Loucy (cell line): Measurements from ENCODE around the gene RAPH1.
A peak's percentile ranks its signal among the peaks of the same experiment; 100 is the strongest.

Experiments used
- H2AFZ ChIP-seq: fragments of 200-600 bp; sonication (generic); 2 replicates; pipeline ENCODE4 v1.6.0; 2016; ENCODE audit warnings: antibody characterized with exemption, mild to moderate bottlenecking, low read length, moderate library complexity
- H3F3A ChIP-seq: fragments of 200-600 bp; 2 replicates; pipeline ENCODE4 v1.6.0; 2016; ENCODE audit warnings: antibody characterized with exemption, low read depth, mild to moderate bottlenecking
- H3K27me3 ChIP-seq: fragments of 200-600 bp; sonication (generic); 2 replicates; pipeline ENCODE4 v1.6.1; 2014; ENCODE audit warnings: low read length, mild to moderate bottlenecking; ENCODE audit not compliant: insufficient read depth, poor library complexity, severe bottlenecking
- H3K36me3 ChIP-seq: fragments of 200-600 bp; sonication (generic); 2 replicates; pipeline ENCODE4 v1.6.1; 2016; ENCODE audit warnings: low read length; ENCODE audit not compliant: insufficient read depth
- H3K4me1 ChIP-seq: fragments of 200-600 bp; sonication (generic); 2 replicates; pipeline ENCODE4 v1.5.1; 2014; ENCODE audit warnings: low read length, mild to moderate bottlenecking; ENCODE audit not compliant: insufficient read depth, poor library complexity, severe bottlenecking
- H3K4me2 ChIP-seq: fragments of 200-600 bp; sonication (generic); 2 replicates; pipeline ENCODE4 v1.6.0; 2014; ENCODE audit warnings: antibody characterized with exemption, low read length, low read depth, mild to moderate bottlenecking; ENCODE audit not compliant: poor library complexity, severe bottlenecking
- H3K4me3 ChIP-seq: fragments of 200-600 bp; sonication (generic); 2 replicates; pipeline ENCODE4 v1.5.1; 2014; ENCODE audit warnings: low read length, mild to moderate bottlenecking, mixed read lengths; ENCODE audit not compliant: poor library complexity, severe bottlenecking
- H3K79me2 ChIP-seq: fragments of 200-600 bp; sonication (generic); 2 replicates; pipeline ENCODE4 v1.6.1; 2014; ENCODE audit warnings: low read length; ENCODE audit not compliant: insufficient read depth
- H3K9ac ChIP-seq: fragments of 200-600 bp; sonication (generic); 2 replicates; pipeline ENCODE4 v1.6.0; 2014; ENCODE audit warnings: mild to moderate bottlenecking, low read depth, low read length, moderate library complexity; ENCODE audit not compliant: poor library complexity, severe bottlenecking
- H3K9me2 ChIP-seq: fragments of 200-600 bp; sonication (generic); replicated peaks from 2 replicates; pipeline ENCODE4 v1.6.1; 2016; ENCODE audit warnings: low read depth, low read length, mixed read lengths
- H3K9me3 ChIP-seq: fragments of 200-600 bp; sonication (generic); 2 replicates; pipeline ENCODE4 v1.6.1; 2014; ENCODE audit warnings: mild to moderate bottlenecking, antibody characterized with exemption, low read length, low read depth; ENCODE audit not compliant: insufficient read depth
- H4K20me1 ChIP-seq: fragments of 200-600 bp; sonication (generic); 2 replicates; pipeline ENCODE4 v1.6.0; 2014; ENCODE audit warnings: antibody characterized with exemption, low read length, mild to moderate bottlenecking; ENCODE audit not compliant: insufficient read depth, poor library complexity, severe bottlenecking
- EZH2phosphoT487 ChIP-seq: fragments of 200-600 bp; IDR thresholded peaks from 2 replicates; pipeline ENCODE4 v1.6.1; 2018; ENCODE audit warnings: antibody characterized with exemption, mild to moderate bottlenecking, moderate library complexity, borderline replicate concordance
- TF ChIP-seq, protein P1 (sequence below): fragments of 200-600 bp; sonication (generic); conservative IDR thresholded peaks from 2 replicates; pipeline ENCODE4 v1.5.1; 2014; ENCODE audit warnings: mild to moderate bottlenecking, antibody characterized with exemption, low read length

Gene RAPH1

DNA sequence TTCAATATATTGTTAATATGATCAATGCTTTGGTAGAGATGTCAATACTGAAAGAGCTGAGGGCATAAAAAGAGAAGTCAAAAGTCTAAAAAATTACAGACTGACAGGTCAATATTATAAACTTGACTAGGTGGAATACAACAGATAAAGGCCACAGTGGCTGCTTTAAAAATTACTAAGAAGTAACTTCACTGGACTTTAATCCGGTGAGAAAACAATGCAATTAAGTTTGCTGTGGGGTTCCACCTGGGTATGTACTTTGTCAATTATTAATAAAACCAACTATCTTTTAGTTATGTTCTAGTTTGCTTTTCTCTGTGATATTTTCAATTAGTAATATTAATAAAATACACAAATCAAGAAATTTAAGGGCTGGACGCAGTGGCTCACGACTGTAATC lies 44.7 kb downstream of the RAPH1 start:
- H3K36me3 ChIP-seq = no peaks in the 10 kb centered on the region
- TF ChIP-seq, protein P1, sequence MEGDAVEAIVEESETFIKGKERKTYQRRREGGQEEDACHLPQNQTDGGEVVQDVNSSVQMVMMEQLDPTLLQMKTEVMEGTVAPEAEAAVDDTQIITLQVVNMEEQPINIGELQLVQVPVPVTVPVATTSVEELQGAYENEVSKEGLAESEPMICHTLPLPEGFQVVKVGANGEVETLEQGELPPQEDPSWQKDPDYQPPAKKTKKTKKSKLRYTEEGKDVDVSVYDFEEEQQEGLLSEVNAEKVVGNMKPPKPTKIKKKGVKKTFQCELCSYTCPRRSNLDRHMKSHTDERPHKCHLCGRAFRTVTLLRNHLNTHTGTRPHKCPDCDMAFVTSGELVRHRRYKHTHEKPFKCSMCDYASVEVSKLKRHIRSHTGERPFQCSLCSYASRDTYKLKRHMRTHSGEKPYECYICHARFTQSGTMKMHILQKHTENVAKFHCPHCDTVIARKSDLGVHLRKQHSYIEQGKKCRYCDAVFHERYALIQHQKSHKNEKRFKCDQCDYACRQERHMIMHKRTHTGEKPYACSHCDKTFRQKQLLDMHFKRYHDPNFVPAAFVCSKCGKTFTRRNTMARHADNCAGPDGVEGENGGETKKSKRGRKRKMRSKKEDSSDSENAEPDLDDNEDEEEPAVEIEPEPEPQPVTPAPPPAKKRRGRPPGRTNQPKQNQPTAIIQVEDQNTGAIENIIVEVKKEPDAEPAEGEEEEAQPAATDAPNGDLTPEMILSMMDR = no peak
- TF ChIP-seq EZH2phosphoT487 = no peak
- no peaks in the 10 kb centered on the region for H3K27me3 ChIP-seq
- H3K9ac ChIP-seq = no peak overlapping the region
- no peaks in the 10 kb centered on the region for H3F3A ChIP-seq
- no peaks in the 10 kb centered on the region for H3K79me2 ChIP-seq
- H2AFZ ChIP-seq = no peak overlapping the region
- H3K4me2 ChIP-seq = no peak overlapping the region
- H4K20me1 ChIP-seq = no peaks in the 10 kb centered on the region
- no peaks in the 10 kb centered on the region for H3K9me2 ChIP-seq
- no peak overlapping the region for H3K4me3 ChIP-seq
- no peaks in the 10 kb centered on the region for H3K9me3 ChIP-seq
- H3K4me1 ChIP-seq = no peaks in the 10 kb centered on the region

DNA sequence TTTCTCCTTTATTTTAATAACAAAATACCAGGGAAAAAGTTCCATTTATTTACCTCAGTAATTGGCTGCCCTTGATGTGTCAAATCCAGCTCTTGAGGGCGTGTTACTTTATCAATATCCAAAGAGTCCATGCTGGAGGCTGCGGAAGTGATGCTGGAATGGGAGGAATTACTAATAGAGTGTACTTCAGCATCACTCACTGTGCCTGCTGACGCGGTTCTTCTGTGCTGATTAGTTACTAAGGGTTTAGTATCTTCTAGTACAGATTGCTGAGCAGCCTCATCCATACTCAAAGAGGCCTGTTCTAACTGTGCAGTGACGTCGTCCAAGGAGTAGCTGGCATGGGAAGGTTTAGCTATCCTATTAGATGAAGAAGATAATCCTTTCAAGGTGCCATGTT lies 45.6 kb downstream of the RAPH1 start:
- H3F3A ChIP-seq = no peaks in the 10 kb centered on the region

DNA sequence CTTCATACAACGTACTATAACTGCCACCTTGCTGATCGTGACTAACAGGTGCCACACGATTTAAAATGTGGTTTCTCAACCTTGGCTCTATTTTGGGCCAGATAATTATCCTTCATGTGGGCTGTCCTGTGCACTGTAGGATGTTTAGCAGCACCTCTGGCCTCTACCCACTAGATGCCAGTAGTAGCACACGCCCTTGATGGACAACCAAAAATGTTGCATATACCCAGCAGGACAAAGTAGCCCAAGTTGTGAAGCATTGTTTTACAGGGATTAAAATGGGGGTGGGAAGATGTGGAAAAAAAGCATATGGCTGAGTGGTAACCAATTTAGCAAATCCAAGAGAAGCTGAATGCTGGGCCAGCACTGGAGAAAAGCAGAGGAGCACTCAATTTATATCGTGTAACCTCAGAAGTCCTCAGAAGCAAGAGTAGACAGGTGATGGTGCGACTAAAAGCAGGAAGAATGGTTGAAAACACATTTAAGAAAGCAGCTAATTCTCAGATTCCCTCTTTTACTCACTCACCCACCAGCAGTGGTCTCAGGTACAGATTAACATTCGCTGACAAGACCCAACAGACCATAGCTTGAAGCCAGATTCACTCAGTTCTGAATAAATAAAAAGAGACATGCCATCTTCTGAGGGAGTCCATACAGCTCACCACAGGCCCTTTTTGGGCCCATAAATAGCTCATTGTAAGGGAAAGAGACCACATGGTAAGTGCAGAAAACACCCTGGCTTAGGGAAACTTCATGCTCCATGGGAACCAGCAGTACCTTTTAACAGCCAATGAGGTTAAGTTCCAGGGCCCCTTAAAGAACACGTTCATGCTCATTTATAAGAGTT lies 50.6 kb downstream of the RAPH1 start:
- no peaks in the 10 kb centered on the region for H3F3A ChIP-seq
- no peak overlapping the region for H3K4me3 ChIP-seq
- H3K9me2 ChIP-seq = no peaks in the 10 kb centered on the region
- H4K20me1 ChIP-seq = no peaks in the 10 kb centered on the region
- no peak overlapping the region for H3K9ac ChIP-seq
- no peaks in the 10 kb centered on the region for H3K27me3 ChIP-seq
- H3K4me1 ChIP-seq = no peaks in the 10 kb centered on the region
- no peaks in the 10 kb centered on the region for H3K79me2 ChIP-seq
- H3K4me2 ChIP-seq = no peak overlapping the region
- H3K36me3 ChIP-seq = no peaks in the 10 kb centered on the region
- peak overlapping the region; percentile 28; the same call in 1 of the 2 replicates for H2AFZ ChIP-seq
- TF ChIP-seq EZH2phosphoT487 = no peak
- TF ChIP-seq, protein P1 = peak; percentile 98
- no peaks in the 10 kb centered on the region for H3K9me3 ChIP-seq

More for the DNA sequence above, 45.6 kb downstream of the RAPH1 start:
- TF ChIP-seq, protein P1 = no peak
- no peak for TF ChIP-seq EZH2phosphoT487
- H3K36me3 ChIP-seq = no peaks in the 10 kb centered on the region
- H3K79me2 ChIP-seq = no peaks in the 10 kb centered on the region
- no peak overlapping the region for H3K4me2 ChIP-seq
- no peaks in the 10 kb centered on the region for H3K27me3 ChIP-seq
- H3K9me2 ChIP-seq = no peaks in the 10 kb centered on the region
- H2AFZ ChIP-seq = no peak overlapping the region
- H3K4me1 ChIP-seq = no peaks in the 10 kb centered on the region
- no peaks in the 10 kb centered on the region for H3K9me3 ChIP-seq
- H3K4me3 ChIP-seq = no peak overlapping the region
- H3K9ac ChIP-seq = no peak overlapping the region
- no peaks in the 10 kb centered on the region for H4K20me1 ChIP-seq
